ENCODE results near the gene FASN.
"Not testable (repeated sequence)": the region's sequence is repeated elsewhere in the genome, so short reads cannot be mapped to it uniquely, and the experiment has no call there.

The FASN gene

GRCh38 chr17:82043507-82043906 is 54.5 kb downstream of the FASN start:
- DNase-seq (ENCODE audit: low spot score) = no peak

- no peak for DNase-seq (ENCODE audit: low spot score)
Observed at GRCh38 chr17:82042649-82043048, 55.4 kb downstream of the FASN start.

- DNase-seq (ENCODE audit: low spot score) = no peak
Observed at GRCh38 chr17:82041144-82041814, 56.8 kb downstream of the FASN start.

GRCh38 chr17:82039695-82040299 is 58.2 kb downstream of the FASN start:
- DNase-seq (ENCODE audit: low spot score) = no peak

GRCh38 chr17:82038796-82039409 is 59.1 kb downstream of the FASN start:
- not testable (repeated sequence) for DNase-seq (ENCODE audit: low spot score)

- DNase-seq (ENCODE audit: low spot score) = no peak
Observed at GRCh38 chr17:82037889-82038195, 60.2 kb downstream of the FASN start.

- DNase-seq (ENCODE audit: low spot score) = peak; percentile 95
Observed at GRCh38 chr17:82037092-82037888, 60.7 kb downstream of the FASN start, which contains the start of gene DCXR. DCXR (minus strand) TSS chr17:82037697; CDS start chr17:82037682, 15 bp downstream.

- DNase-seq (ENCODE audit: low spot score) = no peak
Observed at GRCh38 chr17:82036634-82037091, 61.4 kb downstream of the FASN start.

- no peak for DNase-seq (ENCODE audit: low spot score)
Observed at GRCh38 chr17:82035956-82036633, 61.9 kb downstream of the FASN start.

GRCh38 chr17:82035488-82035887 is 62.5 kb downstream of the FASN start:
- DNase-seq (ENCODE audit: low spot score) = no peak

- DNase-seq (ENCODE audit: low spot score) = no peak
Observed at GRCh38 chr17:82034371-82035011, 63.5 kb downstream of the FASN start.

GRCh38 chr17:82033359-82034085 is 64.5 kb downstream of the FASN start:
- no peak for DNase-seq (ENCODE audit: low spot score)

- DNase-seq (ENCODE audit: low spot score) = peak; percentile 22
Observed at GRCh38 chr17:82031885-82032627, 66.0 kb downstream of the FASN start.

GRCh38 chr17:82031303-82031884 is 66.6 kb downstream of the FASN start, which contains the start of gene RAC3:
RAC3 (plus strand) TSS chr17:82031678; CDS start chr17:82031762, 84 bp downstream.
- DNase-seq (ENCODE audit: low spot score) = no peak

GRCh38 chr17:82030470-82031302 is 67.3 kb downstream of the FASN start:
- peak; percentile 84 for DNase-seq (ENCODE audit: low spot score)

GRCh38 chr17:82029990-82030469 is 68.0 kb downstream of the FASN start:
- no peak for DNase-seq (ENCODE audit: low spot score)

GRCh38 chr17:82029391-82029790 is 68.6 kb downstream of the FASN start:
- DNase-seq (ENCODE audit: low spot score) = no peak

- no peak for DNase-seq (ENCODE audit: low spot score)
Observed at GRCh38 chr17:82028966-82029365, 69.1 kb downstream of the FASN start.

Measured in CD4-positive, alpha-beta T cell treated with Interleukin-15 for 4 hours (primary cell).